H1 (cell line): ENCODE results near the gene MYH11. TPM values are rescaled to one million over a fixed set of nuclear protein-coding genes. Genes with fewer than 3 reads are reported as not detected.

Experiments used
- ATF2 ChIP-seq: IDR thresholded peaks from 2 replicates; pipeline ENCODE4 v1.6.1; 2012; ENCODE audit warnings: low read length, inconsistent platforms
- CHD1 ChIP-seq: IDR thresholded peaks from 2 replicates; pipeline ENCODE4 v1.6.1; 2012; ENCODE audit warnings: low read depth, low read length, improper control_type of control experiment
- CTBP2 ChIP-seq: IDR thresholded peaks from 2 replicates; pipeline ENCODE4 v1.7.0; 2011; ENCODE audit warnings: borderline replicate concordance, mild to moderate bottlenecking, moderate library complexity, mixed read lengths, low read length; ENCODE audit not compliant: insufficient read depth, insufficient read length
- RBBP5 ChIP-seq: IDR thresholded peaks from 2 replicates; pipeline ENCODE4 v1.7.1; 2012; ENCODE audit warnings: low read depth, mild to moderate bottlenecking, inconsistent platforms, low read length, moderate library complexity, borderline replicate concordance
- RFX5 ChIP-seq: IDR thresholded peaks from 2 replicates; pipeline ENCODE4 v1.6.1; 2011; ENCODE audit warnings: low read depth, low read length, improper control_type of control experiment, borderline replicate concordance
- SIN3A ChIP-seq, 2 experiments: IDR thresholded peaks in 1 of 2; conservative IDR thresholded peaks in 1 of 2; 2 replicates each; pipeline ENCODE4 v1.6.1; 2011 to 2012; ENCODE audit warnings: low read length in 2 of 2, improper control_type of control experiment in 1 of 2, low read depth in 1 of 2, mild to moderate bottlenecking in 1 of 2
- TBP ChIP-seq: IDR thresholded peaks from 2 replicates; pipeline ENCODE4 v1.6.1; 2011; ENCODE audit warnings: low read depth, low read length, improper control_type of control experiment
- polyA plus RNA-seq, 7 experiments: library from polyadenylated mRNA; depleted of rRNA in 3 of 7; stranded (reverse) in 5 of 7; unstranded in 2 of 7; fragments of >200 nt in 5 of 7; fragments of 200-250 nt in 2 of 7; gene quantifications; 1 replicate in 5 of 7; 2 replicates in 1 of 7; 4 replicates in 1 of 7; pipeline versions ENCODE4 v1.2.1 to v1.2.3, GENCODE V29; 2011 to 2013; ENCODE audit warnings: missing spikeins in 2 of 7, mixed read lengths in 2 of 7
- total RNA-seq: library from RNA; stranded (reverse); fragmentation: NEBNext Ultra II Directional; extraction: Animal tissue kit (Norgen Biotek cat#: 25700); gene quantifications from 2 replicates; pipeline ENCODE4 v1.2.1, GENCODE V29; 2021

Gene MYH11
- total and polyA plus RNA-seq, 2 of the 8 experiments (the other 6 are each of a cell fraction or from before 2014, with no cell fraction given), result 0.11 to 0.78 TPM

- TF ChIP-seq ATF2 (no peak), RFX5 (no peak), CHD1 (no peak), CTBP2 (no peak), SIN3A (conservative IDR thresholded peaks at IDR 0.05 in 1 of 2, IDR thresholded peaks at IDR 0.05 in 1 of 2; ENCODE audit: low read depth in 1 of 2, low read length in 2 of 2) (no peak), TBP (no peak), RBBP5 (no peak)
Measured at GRCh38 chr16:15701975-15702970, 154.6 kb downstream of the MYH11 start (continued).
